Activated CD8-positive, alpha-beta memory T cell treated with anti-CD3 and anti-CD28 coated beads for 48 hours (primary cell): ENCODE measurements around the gene COASY.

Source experiments
- DNase-seq, 3 experiments: peaks; one replicate each; pipeline ENCODE4 v3.0.0-alpha.2; 2020; ENCODE audit warnings: low read depth in 2 of 3, low spot score in 2 of 3

The COASY gene

GRCh38 chr17:42571435-42572225, 9.7 kb downstream of the COASY start:
- DNase-seq = no peak

GRCh38 chr17:42573095-42573494, 11.1 kb downstream of the COASY start:
- no peak for DNase-seq

- DNase-seq = no peak
Measured at GRCh38 chr17:42574463-42574862, 12.5 kb downstream of the COASY start.

- DNase-seq = no peak
Measured at GRCh38 chr17:42577140-42577531, 15.2 kb downstream of the COASY start.

GRCh38 chr17:42577532-42578281, 15.8 kb downstream of the COASY start, which contains the start of gene PSMC3IP:
PSMC3IP (minus strand) TSS chr17:42577729; CDS start chr17:42577686, 43 bp downstream.
- peak; percentile 83 to 93 (median 88) for DNase-seq

DNA sequence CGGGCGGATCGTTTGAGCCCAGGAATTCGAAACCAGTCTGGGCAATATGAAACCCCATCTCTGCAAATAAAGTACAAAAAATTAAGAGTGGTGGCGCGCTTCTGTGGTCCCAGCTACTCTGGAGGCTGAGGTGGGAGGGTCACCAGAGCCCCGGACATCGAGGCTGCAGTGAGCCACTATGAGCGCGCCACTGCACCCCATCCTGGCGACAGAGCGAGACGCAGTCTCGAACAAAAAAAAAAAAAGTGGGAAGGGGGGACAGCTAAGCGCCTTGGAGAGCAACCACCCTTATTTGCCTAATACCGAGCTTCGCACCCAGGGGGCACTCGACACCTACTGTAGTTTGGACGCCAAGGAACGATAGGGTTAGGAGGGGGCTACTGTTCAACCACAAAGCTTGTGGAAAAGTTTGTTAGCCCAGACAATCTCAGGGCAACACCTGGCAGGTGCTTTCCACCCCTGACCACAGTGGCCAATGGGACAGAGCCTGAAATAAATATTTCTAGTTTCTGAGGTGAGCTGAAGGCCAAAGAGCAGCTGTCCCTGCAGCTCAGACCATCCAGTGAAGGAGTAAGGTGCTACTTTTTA, 16.4 kb downstream of the COASY start:
- DNase-seq = peak in 1 of 3 experiments; percentile 42

GRCh38 chr17:42579794-42580551, 18.0 kb downstream of the COASY start:
- DNase-seq = no peak

- DNase-seq = no peak
Measured at GRCh38 chr17:42581744-42582270, 19.9 kb downstream of the COASY start.

DNA sequence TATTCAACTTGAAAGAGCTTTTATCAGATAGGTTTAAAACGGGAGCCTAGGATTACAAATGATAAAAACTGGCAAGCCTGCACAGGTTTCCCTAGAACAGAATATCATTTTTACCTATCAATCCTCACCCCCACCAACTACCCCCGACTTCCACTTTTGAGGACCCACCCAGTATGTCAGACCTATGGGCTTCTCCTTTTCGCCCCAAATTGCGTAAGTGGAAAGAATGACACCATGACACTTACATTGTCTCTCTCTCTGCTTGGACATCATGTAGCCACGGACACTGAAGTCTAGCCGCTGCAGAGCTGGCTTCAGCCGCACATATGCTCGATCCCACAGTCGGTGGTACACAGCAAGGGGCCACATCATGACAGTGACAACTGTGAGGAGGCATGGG, 22.9 kb downstream of the COASY start:
- no peak for DNase-seq

- DNase-seq = no peak
Measured at GRCh38 chr17:42585353-42585752, 23.4 kb downstream of the COASY start.

DNA sequence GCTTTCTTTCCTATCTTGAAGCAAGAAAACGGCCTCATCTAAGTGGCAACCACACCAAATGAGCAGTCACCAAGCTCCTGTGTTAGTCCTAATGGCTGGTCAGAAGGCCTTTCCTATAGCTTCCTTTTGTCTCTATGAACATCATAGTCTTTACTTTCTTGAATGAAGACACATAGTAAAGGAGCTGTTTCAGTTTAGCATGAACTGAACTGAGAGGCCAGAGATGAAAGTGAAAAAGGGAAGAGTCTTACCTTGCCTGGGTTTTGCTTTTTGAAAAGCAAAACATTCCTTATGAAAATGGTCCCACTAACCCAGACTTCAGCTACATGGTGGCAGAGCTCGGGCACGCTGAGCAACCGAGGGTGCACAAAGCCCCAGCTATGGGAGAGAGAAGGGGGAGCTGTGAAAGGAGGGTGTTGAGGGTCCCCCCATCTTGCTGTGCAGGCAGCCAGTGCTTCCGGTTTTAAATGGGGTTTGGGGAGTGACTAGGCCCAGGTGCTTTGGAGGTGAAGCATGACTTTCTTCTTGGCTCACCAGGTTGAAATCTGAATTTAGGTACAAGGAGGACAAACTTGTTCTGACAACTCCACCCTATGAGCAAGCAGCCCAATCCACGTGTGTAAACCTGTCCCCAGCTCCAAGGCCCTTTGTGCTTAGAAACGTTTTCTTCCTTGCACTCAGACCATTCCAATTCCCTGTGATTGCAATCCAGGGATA, 24.7 kb downstream of the COASY start:
- no peak for DNase-seq

DNA sequence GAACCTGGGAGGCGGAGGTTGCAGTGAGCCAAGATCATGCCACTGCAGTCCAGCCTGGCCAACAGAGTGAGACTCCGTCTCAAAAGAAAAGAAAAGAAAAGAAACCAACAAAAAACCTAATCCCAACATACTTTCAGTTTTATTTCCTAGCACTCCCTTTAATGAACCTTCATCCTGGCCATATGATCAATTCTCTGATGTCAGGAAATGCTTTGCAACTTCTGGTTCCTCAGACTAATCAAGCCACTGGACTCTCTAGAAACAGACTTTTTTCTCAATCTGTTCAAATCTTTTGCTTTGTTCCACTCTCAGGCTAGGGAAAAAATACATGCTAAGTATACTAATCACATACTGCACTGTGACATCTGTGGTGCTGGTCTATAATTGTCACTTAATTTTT, 28.9 kb downstream of the COASY start:
- no peak for DNase-seq

DNA sequence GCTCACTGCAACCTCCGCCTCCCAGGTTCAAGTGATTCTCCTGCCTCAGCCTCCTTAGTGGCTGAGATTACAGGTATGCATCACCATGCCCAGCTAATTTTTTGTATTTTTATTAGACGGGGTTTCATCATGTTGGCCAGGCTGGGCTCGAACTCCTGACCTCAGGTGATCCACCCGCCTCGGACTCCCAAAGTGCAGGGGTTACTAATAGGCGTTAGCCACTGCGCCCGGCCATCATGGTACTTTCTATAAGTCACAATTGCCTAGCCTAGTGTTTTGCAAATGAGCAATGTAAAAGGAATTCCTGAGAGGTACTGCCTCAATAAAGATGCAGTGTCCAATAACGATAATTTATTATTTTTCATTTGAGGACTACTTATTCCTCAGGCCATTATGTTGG, 29.5 kb downstream of the COASY start:
- no peak for DNase-seq

DNA sequence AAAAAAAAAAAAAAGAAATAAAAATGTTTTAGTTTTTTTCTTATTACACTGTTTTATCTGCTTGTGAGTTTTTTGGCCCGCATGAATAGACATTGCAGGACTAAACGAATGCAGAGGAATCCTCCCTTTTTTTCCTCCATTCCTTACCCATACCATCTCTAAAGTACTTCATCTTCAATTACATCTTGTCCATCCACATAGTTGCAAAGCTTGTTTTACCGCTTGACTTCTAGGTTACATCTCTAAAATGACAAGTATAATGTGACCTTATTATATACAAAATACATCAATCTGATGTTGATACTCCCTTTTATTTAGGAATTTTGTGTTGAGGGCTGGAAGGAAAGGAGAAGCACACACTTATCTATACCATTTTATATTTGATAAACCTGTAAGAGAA, 34.4 kb downstream of the COASY start:
- DNase-seq = no peak

- DNase-seq = no peak
Measured at GRCh38 chr17:42598905-42599304, 37.0 kb downstream of the COASY start.

GRCh38 chr17:42603318-42603717, 41.4 kb downstream of the COASY start:
- no peak for DNase-seq

GRCh38 chr17:42607769-42608168, 45.8 kb downstream of the COASY start:
- DNase-seq = no peak

DNA sequence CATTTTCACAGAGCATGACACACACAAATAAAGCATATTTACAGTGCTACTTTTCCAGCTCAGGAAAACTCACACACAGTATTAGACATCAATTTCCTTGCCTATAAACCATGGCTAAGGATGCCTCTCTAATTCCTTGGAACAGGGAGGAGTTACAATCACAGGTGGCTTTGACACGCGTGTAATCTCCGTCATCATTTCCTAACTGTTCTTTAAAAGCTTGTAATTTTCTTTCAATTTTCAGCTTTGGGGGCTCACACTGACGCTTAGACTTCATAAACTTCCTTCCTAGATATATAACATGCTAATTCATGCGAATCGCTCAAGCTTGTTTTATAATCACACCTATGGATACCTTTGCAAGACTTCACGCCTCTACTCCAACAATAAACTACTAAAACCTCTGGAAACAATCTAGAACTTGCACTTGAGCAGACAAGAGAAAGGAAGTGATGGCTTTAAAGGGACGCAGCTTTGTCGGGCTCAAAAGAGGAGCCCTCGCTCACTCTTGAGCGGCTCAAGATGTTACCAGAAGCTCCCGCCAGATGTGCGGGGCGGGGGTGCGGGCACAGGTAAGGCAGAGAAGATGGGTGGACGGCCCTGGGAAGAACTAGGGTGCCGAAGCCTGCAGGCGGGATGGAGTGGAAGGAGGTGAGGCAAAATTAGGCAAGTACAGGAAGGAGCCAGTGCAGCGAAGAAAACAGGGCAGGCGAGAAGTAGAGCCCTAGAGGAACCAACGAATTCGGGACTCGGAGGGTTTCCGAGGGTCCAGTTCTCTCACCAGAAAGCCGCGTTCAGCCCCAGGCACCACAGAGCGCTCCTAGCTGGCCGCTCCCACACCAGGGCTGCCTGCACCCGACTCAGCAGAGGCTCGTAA, 46.6 kb downstream of the COASY start:
- no peak for DNase-seq

DNA sequence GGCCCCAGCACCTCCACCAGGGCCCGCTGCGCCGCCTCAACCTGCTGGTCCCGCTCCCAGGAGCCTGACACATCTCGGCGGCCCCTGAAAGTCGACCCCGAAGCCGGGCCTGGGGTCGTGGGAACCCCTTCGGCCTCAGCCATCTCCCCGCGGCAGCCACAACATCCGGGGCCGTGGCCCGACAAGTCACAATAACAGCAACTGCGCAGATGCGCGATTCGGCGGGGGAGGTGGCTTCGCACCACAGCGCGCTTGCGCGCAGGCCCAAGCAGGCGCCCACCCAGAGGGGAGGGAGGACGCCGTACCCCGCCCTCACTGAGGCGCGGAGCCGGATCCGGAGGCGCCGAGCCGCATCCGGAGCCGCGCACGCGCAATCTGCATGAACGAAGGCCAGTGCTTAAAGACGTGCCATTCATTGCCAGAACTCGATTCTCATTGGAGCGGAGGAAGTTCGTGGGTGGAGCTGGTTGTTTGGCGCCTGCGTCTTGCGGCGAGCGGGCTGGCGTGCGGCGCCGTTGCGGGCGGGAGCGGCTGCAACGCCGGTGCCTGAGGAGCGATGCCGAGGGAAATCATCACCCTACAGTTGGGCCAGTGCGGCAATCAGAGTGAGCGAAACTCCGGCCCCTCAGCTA, 47.4 kb downstream of the COASY start, which contains the start of the genes RETREG3 and TUBG1:
Gene RETREG3, minus strand, starts transcription at position 193 of the 632 bp plus-strand sequence. Its CDS starts 50 bp downstream, at position 143.
Gene TUBG1, plus strand, starts transcription at position 502 of the 632 bp plus-strand sequence. Its CDS starts 55 bp downstream, at position 557.
- peak; percentile 86 to 100 (median 95) for DNase-seq
